Measurements from ENCODE around the gene ITSN1.
"Not testable (repeated sequence)": the region's sequence is repeated elsewhere in the genome, so short reads cannot be mapped to it uniquely, and the experiment has no call there.

ITSN1 gene

GRCh38 chr21:33642027-33642895 lies at the start of gene ITSN1:
Gene ITSN1, plus strand, starts transcription at chr21:33642501. Its CDS starts 76,328 bp downstream, at chr21:33718829.
- peak; percentile 100 for DNase-seq

- DNase-seq = no peak
These were observed 44.2 kb upstream of the ITSN1 start for GRCh38 chr21:33598051-33598450.

GRCh38 chr21:33608559-33608958 lies 33.7 kb upstream of the ITSN1 start:
- DNase-seq = no peak

- no peak for DNase-seq
These were observed 31.1 kb upstream of the ITSN1 start for GRCh38 chr21:33611006-33611744.

GRCh38 chr21:33617565-33617964 lies 24.7 kb upstream of the ITSN1 start:
- not testable (repeated sequence) for DNase-seq

GRCh38 chr21:33618407-33618806 lies 23.9 kb upstream of the ITSN1 start:
- DNase-seq = no peak

- no peak for DNase-seq
These were observed 22.6 kb upstream of the ITSN1 start for GRCh38 chr21:33619726-33620125.

GRCh38 chr21:33622253-33622652 lies 20.0 kb upstream of the ITSN1 start:
- no peak for DNase-seq

GRCh38 chr21:33626151-33626550 lies 16.1 kb upstream of the ITSN1 start:
- not testable (repeated sequence) for DNase-seq

- no peak for DNase-seq
These were observed 8.0 kb upstream of the ITSN1 start for GRCh38 chr21:33634254-33634653.

- DNase-seq = no peak
These were observed 1.5 kb upstream of the ITSN1 start for GRCh38 chr21:33640697-33641351.

GRCh38 chr21:33641352-33642026 lies 812 bp upstream of the ITSN1 start, which contains the start of gene CRYZL1:
Gene CRYZL1, minus strand, starts transcription at chr21:33641741. Its CDS starts 10,190 bp downstream, at chr21:33631551.
- peak; percentile 100 for DNase-seq

GRCh38 chr21:33642896-33643657 lies 776 bp downstream of the ITSN1 start:
- DNase-seq = peak; percentile 8 to 10

GRCh38 chr21:33643658-33644311 lies 1.5 kb downstream of the ITSN1 start:
- DNase-seq = no peak

GRCh38 chr21:33644383-33645074 lies 2.2 kb downstream of the ITSN1 start:
- no peak for DNase-seq

GRCh38 chr21:33645730-33646129 lies 3.4 kb downstream of the ITSN1 start:
- no peak for DNase-seq

- no peak for DNase-seq
These were observed 5.3 kb downstream of the ITSN1 start for GRCh38 chr21:33647587-33647986.

- DNase-seq = no peak
These were observed 6.3 kb downstream of the ITSN1 start for GRCh38 chr21:33648555-33648954.

- no peak for DNase-seq
These were observed 7.9 kb downstream of the ITSN1 start for GRCh38 chr21:33650230-33650629.

GRCh38 chr21:33650929-33651509 lies 8.7 kb downstream of the ITSN1 start:
- no peak for DNase-seq

All from activated CD4-positive, alpha-beta T cell treated with anti-CD3 and anti-CD28 coated beads for 4 hours (primary cell).